GM12874 (cell line): ENCODE results near the gene KNCN.

ENCODE experiments used
- CTCF ChIP-seq: IDR thresholded peaks from 2 replicates; pipeline ENCODE4 v1.5.1; 2011; ENCODE audit warnings: low read depth, mild to moderate bottlenecking, control low read depth, low read length, moderate library complexity; ENCODE audit not compliant: insufficient read depth

Gene KNCN

GRCh38 chr1:46522184-46522968, 29.1 kb downstream of the KNCN start:
- TF ChIP-seq CTCF: no peak

DNA sequence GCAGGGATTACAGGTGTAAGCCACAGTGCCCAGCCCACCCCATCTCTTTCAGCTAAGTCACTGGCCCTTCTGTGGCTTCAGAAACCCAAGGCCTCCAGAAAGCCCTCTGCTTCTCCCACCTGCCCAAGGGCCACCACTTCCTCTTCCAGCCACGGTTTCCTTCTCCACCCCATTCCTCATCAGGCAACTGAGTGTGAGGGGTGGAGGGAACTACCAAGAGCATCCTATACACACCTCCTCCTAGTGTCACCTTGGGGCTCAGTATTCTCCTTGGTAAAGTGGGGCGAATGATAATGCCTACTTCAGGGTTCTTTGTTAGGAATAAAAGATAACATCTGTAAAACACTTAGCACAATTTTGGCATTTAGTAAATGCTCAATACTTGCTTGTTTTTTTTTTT, 30.0 kb downstream of the KNCN start:
- no peak for TF ChIP-seq CTCF

DNA sequence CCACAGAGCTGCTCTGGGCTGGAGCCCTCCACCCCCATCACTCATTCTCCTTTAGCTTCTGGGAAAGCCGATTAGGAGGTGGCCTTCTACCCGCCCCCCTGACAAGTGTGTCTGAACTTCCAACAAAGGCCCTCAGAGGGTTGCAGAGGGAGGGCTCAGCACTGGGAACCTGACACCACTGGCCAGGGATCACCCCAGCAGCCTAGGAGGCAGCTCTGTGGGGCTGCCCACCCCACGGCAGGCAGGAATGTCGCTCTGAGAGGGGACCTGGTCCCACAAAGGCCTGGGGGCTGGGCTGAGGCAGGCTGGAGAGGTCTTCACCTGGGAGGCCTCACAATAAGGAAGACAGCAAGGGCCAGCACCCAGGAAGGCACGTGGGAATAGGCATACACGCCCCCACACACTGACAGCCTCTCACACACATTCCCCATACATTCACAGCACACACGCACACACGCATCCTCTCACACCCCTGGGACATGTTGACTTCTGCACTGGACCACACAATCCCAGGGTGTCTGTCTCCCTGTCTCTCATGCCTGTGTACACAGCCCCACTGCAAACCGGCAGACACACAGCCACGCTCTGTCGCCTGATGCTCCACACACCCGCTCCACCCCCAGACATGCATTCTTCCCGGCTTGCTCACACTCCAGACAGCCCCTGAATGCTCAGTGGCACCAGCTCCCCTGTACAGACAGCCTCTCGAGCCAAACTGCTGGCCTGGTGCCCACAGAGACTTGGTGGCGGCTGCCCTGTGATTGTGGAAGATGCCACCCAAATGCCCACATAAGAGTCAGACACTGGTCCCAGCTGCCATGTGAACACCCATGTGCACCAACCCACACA, 31.2 kb downstream of the KNCN start:
- TF ChIP-seq CTCF: no peak

DNA sequence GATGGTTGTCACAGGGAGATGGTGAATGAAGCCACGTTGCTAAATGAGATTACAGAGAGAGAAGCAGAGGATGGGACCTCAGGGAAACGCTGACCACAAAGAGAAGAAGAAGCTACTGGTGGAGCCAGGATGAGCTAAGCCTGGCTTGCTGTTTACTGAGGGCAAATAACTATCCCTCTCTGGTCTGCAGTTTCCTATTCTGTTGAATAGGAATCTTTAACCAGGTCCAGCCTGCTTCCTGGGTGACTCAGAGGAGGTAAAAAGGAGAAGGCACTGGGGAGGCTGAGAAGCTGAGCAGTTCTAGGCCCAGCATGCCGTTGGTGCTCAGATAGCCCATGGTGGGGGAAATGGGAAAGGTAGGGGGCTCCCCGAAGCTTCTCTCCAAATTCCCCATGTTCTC, 32.2 kb downstream of the KNCN start:
- TF ChIP-seq CTCF: no peak

DNA sequence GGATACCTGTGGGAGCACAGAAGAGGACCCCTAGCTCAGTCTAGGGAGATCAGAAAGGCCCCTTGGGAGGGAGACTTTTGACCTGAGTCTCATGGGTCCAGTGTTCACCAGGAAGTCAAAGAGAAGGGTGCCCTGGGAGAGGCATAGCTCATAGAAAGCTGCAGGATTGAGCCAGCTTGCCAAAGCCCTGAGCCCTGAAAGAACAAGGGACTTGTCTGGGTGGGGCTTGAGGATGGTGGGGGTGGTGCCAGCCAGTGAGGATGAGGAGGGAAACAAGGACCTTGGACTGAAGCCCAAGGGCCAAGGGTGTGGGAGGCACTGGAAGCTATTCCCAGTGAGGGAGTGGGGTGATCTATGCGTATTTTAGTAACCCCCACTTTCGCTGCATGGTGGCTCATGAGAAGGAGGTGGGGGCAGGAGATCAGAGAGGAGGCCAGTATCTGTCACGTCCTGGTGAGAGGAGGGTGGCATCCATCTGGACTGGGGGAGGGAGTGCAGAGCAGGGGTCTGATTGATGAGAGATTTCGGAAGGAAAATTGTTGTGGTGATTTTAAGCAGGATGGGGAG, 33.4 kb downstream of the KNCN start:
- TF ChIP-seq CTCF: no peak

DNA sequence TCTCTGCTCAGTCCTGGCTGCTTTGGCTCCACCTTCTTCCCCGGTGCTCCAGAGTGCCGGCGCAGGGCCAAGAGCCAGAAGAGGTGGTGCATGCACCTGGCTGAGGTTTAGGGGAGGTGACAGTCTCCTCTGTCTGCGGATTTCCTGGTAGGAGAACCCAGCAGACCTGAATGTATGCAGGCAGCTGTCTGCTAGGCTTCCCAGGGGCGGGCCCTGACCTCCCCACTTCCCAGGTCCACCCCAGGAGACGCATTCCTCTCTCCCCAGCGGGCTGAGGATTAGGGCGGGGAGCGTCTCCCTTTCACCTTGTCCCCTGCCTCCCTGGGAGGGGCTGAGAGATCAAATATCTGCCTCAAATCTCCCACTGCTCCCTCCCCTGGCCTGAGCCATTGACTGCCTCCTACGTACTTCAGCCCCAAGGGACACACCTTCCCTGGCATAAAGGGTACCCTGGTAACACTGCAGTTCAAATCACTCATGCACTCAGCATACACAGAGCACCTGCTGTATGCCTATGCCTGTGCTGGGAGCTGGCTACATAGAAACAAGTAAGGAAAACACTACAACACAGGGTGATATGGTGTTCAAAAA, 34.3 kb downstream of the KNCN start:
- TF ChIP-seq CTCF: no peak
